ENCODE data around the gene RAI14. TPM values are rescaled to one million over a fixed set of nuclear protein-coding genes. Genes with fewer than 3 reads are reported as not detected.

The RAI14 gene
- total and polyA plus RNA-seq, 4 donors, result 16.7 to 91.5 (median 49.3) TPM

GRCh38 chr5:34627794-34628193, 28.3 kb upstream of the RAI14 start:
- DNase-seq, result no peak
- H3K27ac ChIP-seq (ENCODE audit: low read depth in 1 of 2, low read length in 1 of 2), result no peak overlapping the region
- peaks cover 0 to 3% (median 0%) of the 10 kb centered on the region in 5 donors for H3K4me1 ChIP-seq (ENCODE audit: control insufficient read depth in 5 of 5, insufficient read depth in 5 of 5, low read length in 5 of 5)
- no peak overlapping the region for H3K9ac ChIP-seq (ENCODE audit: insufficient read depth in 1 of 2, low read length in 2 of 2)
- no peaks in the 10 kb centered on the region for H3K27me3 ChIP-seq (ENCODE audit: control insufficient read depth in 3 of 3, insufficient read depth in 3 of 3, low read length in 2 of 3)
- no peaks in the 10 kb centered on the region for H3K36me3 ChIP-seq (ENCODE audit: control insufficient read depth in 4 of 4, insufficient read depth in 4 of 4, low read length in 4 of 4)
- WGBS, 2 donors, result 62 to 77% methylated on average over 1 of the region's 1 CpG
- peaks cover 0 to 2% (median 0%) of the 10 kb centered on the region in 4 donors for H3K9me3 ChIP-seq (ENCODE audit: control insufficient read depth in 4 of 4, insufficient read depth in 3 of 4, low read length in 3 of 4)
- ATAC-seq (ENCODE audit: insufficient read depth, low FRiP score), result no peak
- H3K4me3 ChIP-seq, result no peak overlapping the region
- TF ChIP-seq, protein P1, sequence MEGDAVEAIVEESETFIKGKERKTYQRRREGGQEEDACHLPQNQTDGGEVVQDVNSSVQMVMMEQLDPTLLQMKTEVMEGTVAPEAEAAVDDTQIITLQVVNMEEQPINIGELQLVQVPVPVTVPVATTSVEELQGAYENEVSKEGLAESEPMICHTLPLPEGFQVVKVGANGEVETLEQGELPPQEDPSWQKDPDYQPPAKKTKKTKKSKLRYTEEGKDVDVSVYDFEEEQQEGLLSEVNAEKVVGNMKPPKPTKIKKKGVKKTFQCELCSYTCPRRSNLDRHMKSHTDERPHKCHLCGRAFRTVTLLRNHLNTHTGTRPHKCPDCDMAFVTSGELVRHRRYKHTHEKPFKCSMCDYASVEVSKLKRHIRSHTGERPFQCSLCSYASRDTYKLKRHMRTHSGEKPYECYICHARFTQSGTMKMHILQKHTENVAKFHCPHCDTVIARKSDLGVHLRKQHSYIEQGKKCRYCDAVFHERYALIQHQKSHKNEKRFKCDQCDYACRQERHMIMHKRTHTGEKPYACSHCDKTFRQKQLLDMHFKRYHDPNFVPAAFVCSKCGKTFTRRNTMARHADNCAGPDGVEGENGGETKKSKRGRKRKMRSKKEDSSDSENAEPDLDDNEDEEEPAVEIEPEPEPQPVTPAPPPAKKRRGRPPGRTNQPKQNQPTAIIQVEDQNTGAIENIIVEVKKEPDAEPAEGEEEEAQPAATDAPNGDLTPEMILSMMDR (IDR thresholded peaks at IDR 0.05; ENCODE audit: control extremely low read depth, extremely low read depth), result no peak

DNA sequence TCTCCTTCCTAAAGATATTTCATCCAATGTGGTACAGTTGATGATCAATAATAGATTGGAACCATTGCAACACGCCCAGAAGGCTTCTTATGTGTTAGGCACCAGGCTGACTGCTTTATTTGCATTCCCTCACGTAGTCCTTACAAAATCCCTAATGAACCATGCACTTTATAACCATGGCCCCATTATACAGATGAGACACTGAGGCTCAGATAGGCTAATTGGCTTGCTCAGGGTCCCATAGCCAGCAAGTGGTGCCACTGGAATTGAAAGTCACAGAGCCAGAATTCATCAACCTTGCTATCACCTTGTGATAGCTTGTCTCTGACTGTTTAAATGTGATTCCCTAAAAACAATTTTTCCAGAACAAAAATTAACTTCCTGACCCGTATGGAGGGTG, 27.8 kb upstream of the RAI14 start:
- Histone ChIP-seq H3K27ac (ENCODE audit: low read depth in 1 of 2, low read length in 1 of 2) (no peak overlapping the region), H3K9me3 (ENCODE audit: control insufficient read depth in 4 of 4, insufficient read depth in 3 of 4, low read length in 3 of 4) (peaks cover 0 to 2% (median 0%) of the 10 kb centered on the region in 4 donors), H3K36me3 (ENCODE audit: control insufficient read depth in 4 of 4, insufficient read depth in 4 of 4, low read length in 4 of 4) (no peaks in the 10 kb centered on the region), H3K27me3 (ENCODE audit: control insufficient read depth in 3 of 3, insufficient read depth in 3 of 3, low read length in 2 of 3) (no peaks in the 10 kb centered on the region), H3K4me1 (ENCODE audit: control insufficient read depth in 5 of 5, insufficient read depth in 5 of 5, low read length in 5 of 5) (peaks cover 0 to 4% (median 0%) of the 10 kb centered on the region in 5 donors), H3K4me3 (no peak overlapping the region), H3K9ac (ENCODE audit: insufficient read depth in 1 of 2, low read length in 2 of 2) (no peak overlapping the region)
- TF ChIP-seq, protein P1 (IDR thresholded peaks at IDR 0.05; ENCODE audit: control extremely low read depth, extremely low read depth), result no peak
- WGBS, 2 donors, result 62 to 75% methylated on average over 3 of the region's 3 CpGs
- no peak for DNase-seq
- no peak for ATAC-seq (ENCODE audit: insufficient read depth, low FRiP score)

DNA sequence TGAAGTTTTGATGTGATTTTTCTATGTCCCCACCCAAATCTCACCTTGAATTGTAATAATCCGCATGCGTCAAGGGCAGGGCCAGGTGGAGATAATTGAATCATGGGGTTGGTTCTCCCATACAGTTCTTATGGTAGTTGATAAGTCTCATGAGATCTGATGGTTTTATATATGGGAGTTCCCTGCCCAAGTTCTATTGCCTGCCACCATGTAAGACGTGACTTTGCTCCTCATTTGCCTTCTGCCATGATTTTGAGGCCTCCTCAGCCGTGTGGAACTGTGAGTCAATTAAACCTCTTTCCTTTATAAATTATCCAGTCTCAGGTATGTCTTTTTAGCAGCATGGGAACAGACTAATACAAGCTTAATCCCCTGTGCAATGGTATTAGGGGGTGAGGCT, 25.5 kb upstream of the RAI14 start:
- peaks cover 0 to 4% (median 0%) of the 10 kb centered on the region in 5 donors for H3K4me1 ChIP-seq (ENCODE audit: control insufficient read depth in 5 of 5, insufficient read depth in 5 of 5, low read length in 5 of 5)
- TF ChIP-seq, protein P1 (IDR thresholded peaks at IDR 0.05; ENCODE audit: control extremely low read depth, extremely low read depth), result no peak
- ATAC-seq (ENCODE audit: insufficient read depth, low FRiP score) (no peak), DNase-seq (no peak)
- peaks cover 0 to 2% (median 0%) of the 10 kb centered on the region in 4 donors for H3K9me3 ChIP-seq (ENCODE audit: control insufficient read depth in 4 of 4, insufficient read depth in 3 of 4, low read length in 3 of 4)
- H3K27me3 ChIP-seq (ENCODE audit: control insufficient read depth in 3 of 3, insufficient read depth in 3 of 3, low read length in 2 of 3), result no peaks in the 10 kb centered on the region
- no peak overlapping the region for H3K27ac ChIP-seq (ENCODE audit: low read depth in 1 of 2, low read length in 1 of 2)
- H3K9ac ChIP-seq (ENCODE audit: insufficient read depth in 1 of 2, low read length in 2 of 2), result no peak overlapping the region
- no peak overlapping the region for H3K4me3 ChIP-seq
- no peaks in the 10 kb centered on the region for H3K36me3 ChIP-seq (ENCODE audit: control insufficient read depth in 4 of 4, insufficient read depth in 4 of 4, low read length in 4 of 4)
- 89 to 96% methylated on average over 4 of the region's 4 CpGs for WGBS, 2 donors

Data from lung (tissue), 12 donors.